Measurements from ENCODE around the gene APC2.

GRCh38 chr19:1423436-1424191 lies 26.3 kb upstream of the APC2 start:
- TF ChIP-seq CTCF (conservative IDR thresholded peaks at IDR 0.05) = no peak
- TF ChIP-seq EZH2 (IDR thresholded peaks at IDR 0.05; ENCODE audit: low read depth) = no peak

Measured in PC-9 (cell line).